IMR-90 (cell line): ENCODE data around the gene CHL1.

Experiments used
- CTCF ChIP-seq: conservative IDR thresholded peaks from 2 replicates; pipeline ENCODE4 v1.5.1; 2012; ENCODE audit warnings: mild to moderate bottlenecking, low read depth, low read length, improper control_type of control experiment
- MXI1 ChIP-seq: IDR thresholded peaks from 2 replicates; pipeline ENCODE4 v1.6.1; 2012; ENCODE audit warnings: low read depth, mild to moderate bottlenecking, low read length, moderate library complexity, borderline replicate concordance
- POLR2A ChIP-seq: IDR thresholded peaks from 2 replicates; pipeline ENCODE4 v1.6.1; 2012; ENCODE audit warnings: mild to moderate bottlenecking, low read depth, low read length
- RAD21 ChIP-seq: IDR thresholded peaks from 2 replicates; pipeline ENCODE4 v1.6.1; 2012; ENCODE audit warnings: low read length, improper control_type of control experiment
- RCOR1 ChIP-seq: IDR thresholded peaks from 2 replicates; pipeline ENCODE4 v1.6.1; 2012; ENCODE audit warnings: mild to moderate bottlenecking, low read length, improper control_type of control experiment; ENCODE audit not compliant: insufficient replicate concordance

- TF ChIP-seq CTCF (no peak), MXI1 (no peak), RCOR1 (no peak), RAD21 (no peak), POLR2A (no peak)
These were observed 40.3 kb downstream of the CHL1 start for GRCh38 chr3:236881-237280.
